HepG2 (cell line): ENCODE data around the gene SLC35F1. TPM values are rescaled to one million over a fixed set of nuclear protein-coding genes. Genes with fewer than 3 reads are reported as not detected.

Source experiments
- ATAC-seq: fragments of 200-7000 bp; cut with Tn5 transposase; 3 replicates; pipeline ENCODE4 v1.9.1; 2020; ENCODE audit warnings: mild to moderate bottlenecking, moderate library complexity
- BruUV-seq: library from RNA; stranded (reverse); fragments of 400-500 nt; replicated peaks from 2 replicates; lab custom pipeline; 2021; lab: Mats Ljungman, UMichigan
- CTCF ChIA-PET: fragments of 300-600 bp; formaldehyde crosslinking; extraction: SDS; loops from one replicate; lab custom pipeline; 2021; ENCODE audit warnings: low total read pairs, inconsistent platforms, low intra/inter-chr PET ratio; lab: Yijun Ruan, JAX
- POLR2A ChIA-PET: fragments of 350-600 bp; sonication (Branson Sonifier 250); formaldehyde crosslinking; loops from one replicate; lab custom pipeline; 2020; ENCODE audit warnings: antibody characterized with exemption, inconsistent platforms; lab: Yijun Ruan, JAX
- DNase-seq: peaks from one replicate; pipeline ENCODE4 v3.0.0-alpha.2; 2015; ENCODE audit warnings: low spot score
- FAIRE-seq: peaks from 3 replicates; lab custom pipeline; 2011; peaks lifted over from hg19 to GRCh38; lab: Jason Lieb, UNC
- H2AFZ ChIP-seq: one replicate; pipeline ENCODE4 v1.6.1; 2011; ENCODE audit warnings: low read length, inconsistent platforms
- H3K27ac ChIP-seq: fragments of 300-600 bp; 3 replicates; pipeline ENCODE4 v1.8.0; 2011; ENCODE audit warnings: mixed run types, mild to moderate bottlenecking, mixed read lengths, low read length, inconsistent platforms; ENCODE audit not compliant: insufficient read depth; ENCODE audit errors: extremely low read length
- H3K27me3 ChIP-seq, 2 experiments: fragments of 200-600 bp in 1 of 2; 2 replicates in 1 of 2; 3 replicates in 1 of 2; pipeline versions ENCODE4 v1.6.0 to v1.8.0; 2011; ENCODE audit warnings: low read length in 2 of 2, mild to moderate bottlenecking in 2 of 2, moderate library complexity in 2 of 2, inconsistent platforms in 1 of 2; ENCODE audit not compliant: insufficient read depth in 2 of 2, control insufficient read depth in 1 of 2
- H3K36me3 ChIP-seq, 2 experiments: fragments of 200-600 bp in 1 of 2; replicated peaks in 1 of 2; 2 replicates in 1 of 2; 3 replicates in 1 of 2; pipeline versions ENCODE4 v1.5.1 to v1.8.0; 2011; ENCODE audit warnings: low read length in 2 of 2, inconsistent platforms in 1 of 2; ENCODE audit not compliant: insufficient read depth in 2 of 2, control insufficient read depth in 1 of 2
- H3K4me1 ChIP-seq: 2 replicates; pipeline ENCODE4 v1.5.1; 2012; ENCODE audit warnings: low read length, inconsistent platforms; ENCODE audit not compliant: insufficient read depth
- H3K4me2 ChIP-seq: 2 replicates; pipeline ENCODE4 v1.6.0; 2011; ENCODE audit warnings: low read depth, low read length, inconsistent platforms
- H3K4me3 ChIP-seq, 3 experiments: fragments of 200-600 bp in 1 of 3; sonication (generic), shearing (Covaris generic) in 1 of 3; replicated peaks in 1 of 3; 2 replicates each; pipeline ENCODE4 v1.5.1; 2011 to 2016; ENCODE audit warnings: low read length in 3 of 3, inconsistent platforms in 2 of 3, low read depth in 2 of 3, mild to moderate bottlenecking in 2 of 3, control low read depth in 1 of 3, mixed read lengths in 1 of 3; ENCODE audit not compliant: insufficient read depth in 1 of 3
- H3K79me2 ChIP-seq: one replicate; pipeline ENCODE4 v1.6.1; 2011; ENCODE audit warnings: low read length, inconsistent platforms; ENCODE audit not compliant: insufficient read depth
- H3K9ac ChIP-seq: 2 replicates; pipeline ENCODE4 v1.6.0; 2011; ENCODE audit warnings: mild to moderate bottlenecking, low read depth, low read length, inconsistent platforms; ENCODE audit not compliant: insufficient read depth
- H3K9me3 ChIP-seq: 2 replicates; pipeline ENCODE4 v1.5.1; 2012; ENCODE audit warnings: mild to moderate bottlenecking, low read length
- H4K20me1 ChIP-seq: 2 replicates; pipeline ENCODE4 v1.6.0; 2011; ENCODE audit warnings: inconsistent platforms, mild to moderate bottlenecking, low read length, moderate library complexity; ENCODE audit not compliant: insufficient read depth
- CENPT ChIP-seq: sonication (generic); formaldehyde crosslinking; IDR thresholded peaks from 2 replicates; pipeline ENCODE4 v1.8.0; 2022; ENCODE audit warnings: low read depth, mild to moderate bottlenecking, moderate library complexity, missing genetic modification reagents
- CHCHD3 ChIP-seq: sonication (generic); formaldehyde crosslinking; IDR thresholded peaks from 2 replicates; pipeline ENCODE4 v1.8.0; 2022; ENCODE audit warnings: mild to moderate bottlenecking, missing genetic modification reagents, moderate library complexity
- HMG20B ChIP-seq: conservative IDR thresholded peaks from 2 replicates; pipeline ENCODE4 v1.6.1; 2016; ENCODE audit warnings: missing genetic modification reagents, missing compliant biosample characterization
- JARID2 ChIP-seq: sonication (generic); formaldehyde crosslinking; IDR thresholded peaks from 2 replicates; pipeline ENCODE4 v1.8.1; 2023; ENCODE audit warnings: missing genetic modification reagents, inconsistent platforms; ENCODE audit not compliant: insufficient replicate concordance
- PPARG ChIP-seq: conservative IDR thresholded peaks from 2 replicates; pipeline ENCODE4 v1.6.1; 2016; ENCODE audit warnings: missing biosample characterization, missing genetic modification reagents
- ZNF777 ChIP-seq: sonication (generic); formaldehyde crosslinking; IDR thresholded peaks from 2 replicates; pipeline ENCODE4 v1.4.0; 2020; ENCODE audit warnings: missing genetic modification reagents
- ZNF781 ChIP-seq: sonication (generic); formaldehyde crosslinking; IDR thresholded peaks from 2 replicates; pipeline ENCODE4 v1.5.1; 2020; ENCODE audit warnings: borderline replicate concordance, mild to moderate bottlenecking, missing genetic modification reagents; ENCODE audit errors: not compliant biosample characterization
- WGBS: methylation state at CpG from one replicate; pipeline ENCODE4 v1.1.6; 2017; ENCODE audit warnings: low lambda C conversion rate; 5-methylcytosine and 5-hydroxymethylcytosine counted together
- in situ Hi-C: cut with HindIII; loops from 2 replicates; pipeline ENCODE4 v1.10.0; 2017; ENCODE audit warnings: low pct_unique_long_range_greater_than_20kb; ENCODE audit not compliant: extremely low pct_ligation_motif_present
- intact Hi-C: fragments of 100-400 bp; cut with micrococcal nuclease; formaldehyde crosslinking; loops from one replicate; pipeline ENCODE4 v1.10.0; 2022; ENCODE audit not compliant: unreplicated experiment
- polyA plus RNA-seq, 8 experiments: library from polyadenylated mRNA; depleted of rRNA in 3 of 8; stranded (reverse) in 7 of 8; unstranded in 1 of 8; fragments of >200 nt; fragmentation: Illumina TruSeq in 4 of 8; extraction: Trizol in 4 of 8; gene quantifications; 2 replicates each; pipeline versions ENCODE4 v1.2.1 to v1.2.3, GENCODE V29; 2011 to 2016; ENCODE audit warnings: low read depth in 4 of 8, missing spikeins in 1 of 8, mixed read lengths in 1 of 8; ENCODE audit not compliant: insufficient read depth in 1 of 8
- total RNA-seq, 5 experiments: library from RNA; depleted of rRNA; stranded (reverse); fragments of >200 nt; fragmentation: Illumina TruSeq; extraction: Trizol; gene quantifications; 2 replicates each; pipeline ENCODE4 v1.2.3, GENCODE V29; 2016; ENCODE audit warnings: low read depth in 1 of 5
- TF ChIP-seq, protein P1 (sequence below): sonication (generic); formaldehyde crosslinking; conservative IDR thresholded peaks from 2 replicates; pipeline ENCODE4 v1.4.0; 2020; ENCODE audit warnings: missing genetic modification reagents
- TF ChIP-seq, protein P2 (sequence below): sonication (generic); formaldehyde crosslinking; IDR thresholded peaks from 2 replicates; pipeline ENCODE4 v1.4.0; 2020; ENCODE audit warnings: missing genetic modification reagents
- TF ChIP-seq, protein P3 (sequence below): sonication (generic); formaldehyde crosslinking; IDR thresholded peaks from 2 replicates; pipeline ENCODE4 v1.8.1; 2023; ENCODE audit warnings: mild to moderate bottlenecking, inconsistent platforms, moderate library complexity, missing genetic modification reagents, borderline replicate concordance
- TF ChIP-seq, protein P4 (sequence below): sonication (generic); formaldehyde crosslinking; IDR thresholded peaks from 2 replicates; pipeline ENCODE4 v1.4.0; 2020; ENCODE audit warnings: missing genetic modification reagents
- TF ChIP-seq, protein P5 (sequence below), 2 experiments: sonication (generic) in 1 of 2; formaldehyde crosslinking in 1 of 2; IDR thresholded peaks; 2 replicates each; pipeline versions ENCODE4 v1.6.1 to v1.9.0; 2014 to 2022; ENCODE audit warnings: antibody characterized with exemption in 1 of 2, borderline replicate concordance in 1 of 2, inconsistent platforms in 1 of 2, low read depth in 1 of 2, missing genetic modification reagents in 1 of 2

Gene SLC35F1
- total and polyA plus RNA-seq, 2 of the 13 experiments (the other 11 are each of a cell fraction or from before 2014, with no cell fraction given), result 0.01 TPM; not detected in 1

DNA sequence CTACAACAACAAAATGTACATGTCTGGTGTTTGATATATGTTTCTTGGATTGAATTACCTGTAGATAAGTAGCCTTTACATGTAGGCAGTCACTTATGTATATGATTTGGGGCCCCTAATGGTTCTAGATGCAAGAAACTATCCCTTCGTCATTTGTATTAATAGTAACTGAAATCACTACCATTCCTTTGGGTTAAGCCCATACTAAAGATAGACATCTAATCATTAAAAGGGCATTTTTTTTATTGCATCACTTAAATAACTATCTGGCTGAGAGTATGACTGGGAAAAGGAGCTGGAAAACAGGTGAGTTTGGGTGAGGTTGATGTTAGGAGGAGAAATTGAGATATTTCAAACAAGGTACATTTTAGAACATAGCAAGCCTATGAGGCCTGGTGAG is 427.6 kb downstream of the SLC35F1 start:
- no peaks in the 10 kb centered on the region for H3K4me1 ChIP-seq
- no peak overlapping the region for H3K27ac ChIP-seq
- in situ Hi-C loops (no loop called here), intact Hi-C loops (no loop called here)
- WGBS, result 21% methylated on average over 1 of the region's 1 CpG
- no peak overlapping the region for H2AFZ ChIP-seq
- POLR2A ChIA-PET, result no interaction called here
- no peak overlapping the region for H3K4me2 ChIP-seq
- H3K9me3 ChIP-seq, result no peaks in the 10 kb centered on the region
- H4K20me1 ChIP-seq, result no peaks in the 10 kb centered on the region
- H3K36me3 ChIP-seq, result no peaks in the 10 kb centered on the region
- H3K79me2 ChIP-seq, result no peaks in the 10 kb centered on the region
- H3K9ac ChIP-seq, result no peak overlapping the region
- ATAC-seq (no peak), FAIRE-seq (no peak), DNase-seq (no peak)
- BruUV-seq, result no TSS peak
- no peak overlapping the region for H3K4me3 ChIP-seq
- CTCF ChIA-PET, result no interaction called here
- H3K27me3 ChIP-seq, result 0 out of 5 replicates have a peak, but pooled peaks cover 0 to 2% of the 10 kb centered on the region in 2 experiments
- TF ChIP-seq, protein P1, sequence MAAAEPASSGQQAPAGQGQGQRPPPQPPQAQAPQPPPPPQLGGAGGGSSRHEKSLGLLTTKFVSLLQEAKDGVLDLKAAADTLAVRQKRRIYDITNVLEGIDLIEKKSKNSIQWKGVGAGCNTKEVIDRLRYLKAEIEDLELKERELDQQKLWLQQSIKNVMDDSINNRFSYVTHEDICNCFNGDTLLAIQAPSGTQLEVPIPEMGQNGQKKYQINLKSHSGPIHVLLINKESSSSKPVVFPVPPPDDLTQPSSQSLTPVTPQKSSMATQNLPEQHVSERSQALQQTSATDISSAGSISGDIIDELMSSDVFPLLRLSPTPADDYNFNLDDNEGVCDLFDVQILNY (CRISPR knock-in tag), result no peak
- TF ChIP-seq, protein P2, sequence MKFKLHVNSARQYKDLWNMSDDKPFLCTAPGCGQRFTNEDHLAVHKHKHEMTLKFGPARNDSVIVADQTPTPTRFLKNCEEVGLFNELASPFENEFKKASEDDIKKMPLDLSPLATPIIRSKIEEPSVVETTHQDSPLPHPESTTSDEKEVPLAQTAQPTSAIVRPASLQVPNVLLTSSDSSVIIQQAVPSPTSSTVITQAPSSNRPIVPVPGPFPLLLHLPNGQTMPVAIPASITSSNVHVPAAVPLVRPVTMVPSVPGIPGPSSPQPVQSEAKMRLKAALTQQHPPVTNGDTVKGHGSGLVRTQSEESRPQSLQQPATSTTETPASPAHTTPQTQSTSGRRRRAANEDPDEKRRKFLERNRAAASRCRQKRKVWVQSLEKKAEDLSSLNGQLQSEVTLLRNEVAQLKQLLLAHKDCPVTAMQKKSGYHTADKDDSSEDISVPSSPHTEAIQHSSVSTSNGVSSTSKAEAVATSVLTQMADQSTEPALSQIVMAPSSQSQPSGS (CRISPR knock-in tag), result no peak
- TF ChIP-seq JARID2 (CRISPR knock-in tag), result no peak
- TF ChIP-seq ZNF781, result no peak
- TF ChIP-seq CENPT (CRISPR knock-in tag), result no peak
- no peak for TF ChIP-seq HMG20B (CRISPR knock-in tag)
- TF ChIP-seq, protein P3, sequence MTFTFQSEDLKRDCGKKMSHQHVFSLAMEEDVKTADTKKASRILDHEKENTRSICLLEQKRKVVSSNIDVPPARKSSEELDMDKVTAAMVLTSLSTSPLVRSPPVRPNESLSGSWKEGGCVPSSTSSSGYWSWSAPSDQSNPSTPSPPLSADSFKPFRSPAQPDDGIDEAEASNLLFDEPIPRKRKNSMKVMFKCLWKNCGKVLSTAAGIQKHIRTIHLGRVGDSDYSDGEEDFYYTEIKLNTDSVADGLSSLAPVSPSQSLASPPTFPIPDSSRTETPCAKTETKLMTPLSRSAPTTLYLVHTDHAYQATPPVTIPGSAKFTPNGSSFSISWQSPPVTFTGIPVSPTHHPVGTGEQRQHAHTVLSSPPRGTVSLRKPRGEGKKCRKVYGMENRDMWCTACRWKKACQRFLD (CRISPR knock-in tag), result no peak
- no peak for TF ChIP-seq CHCHD3 (CRISPR knock-in tag)
- no peak for TF ChIP-seq ZNF777 (CRISPR knock-in tag)
- no peak for TF ChIP-seq PPARG
- TF ChIP-seq, protein P4, sequence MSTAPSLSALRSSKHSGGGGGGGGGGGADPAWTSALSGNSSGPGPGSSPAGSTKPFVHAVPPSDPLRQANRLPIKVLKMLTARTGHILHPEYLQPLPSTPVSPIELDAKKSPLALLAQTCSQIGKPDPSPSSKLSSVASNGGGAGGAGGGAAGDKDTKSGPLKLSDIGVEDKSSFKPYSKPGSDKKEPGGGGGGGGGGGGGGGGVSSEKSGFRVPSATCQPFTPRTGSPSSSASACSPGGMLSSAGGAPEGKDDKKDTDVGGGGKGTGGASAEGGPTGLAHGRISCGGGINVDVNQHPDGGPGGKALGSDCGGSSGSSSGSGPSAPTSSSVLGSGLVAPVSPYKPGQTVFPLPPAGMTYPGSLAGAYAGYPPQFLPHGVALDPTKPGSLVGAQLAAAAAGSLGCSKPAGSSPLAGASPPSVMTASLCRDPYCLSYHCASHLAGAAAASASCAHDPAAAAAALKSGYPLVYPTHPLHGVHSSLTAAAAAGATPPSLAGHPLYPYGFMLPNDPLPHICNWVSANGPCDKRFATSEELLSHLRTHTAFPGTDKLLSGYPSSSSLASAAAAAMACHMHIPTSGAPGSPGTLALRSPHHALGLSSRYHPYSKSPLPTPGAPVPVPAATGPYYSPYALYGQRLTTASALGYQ, result no peak
- TF ChIP-seq, protein P5, sequence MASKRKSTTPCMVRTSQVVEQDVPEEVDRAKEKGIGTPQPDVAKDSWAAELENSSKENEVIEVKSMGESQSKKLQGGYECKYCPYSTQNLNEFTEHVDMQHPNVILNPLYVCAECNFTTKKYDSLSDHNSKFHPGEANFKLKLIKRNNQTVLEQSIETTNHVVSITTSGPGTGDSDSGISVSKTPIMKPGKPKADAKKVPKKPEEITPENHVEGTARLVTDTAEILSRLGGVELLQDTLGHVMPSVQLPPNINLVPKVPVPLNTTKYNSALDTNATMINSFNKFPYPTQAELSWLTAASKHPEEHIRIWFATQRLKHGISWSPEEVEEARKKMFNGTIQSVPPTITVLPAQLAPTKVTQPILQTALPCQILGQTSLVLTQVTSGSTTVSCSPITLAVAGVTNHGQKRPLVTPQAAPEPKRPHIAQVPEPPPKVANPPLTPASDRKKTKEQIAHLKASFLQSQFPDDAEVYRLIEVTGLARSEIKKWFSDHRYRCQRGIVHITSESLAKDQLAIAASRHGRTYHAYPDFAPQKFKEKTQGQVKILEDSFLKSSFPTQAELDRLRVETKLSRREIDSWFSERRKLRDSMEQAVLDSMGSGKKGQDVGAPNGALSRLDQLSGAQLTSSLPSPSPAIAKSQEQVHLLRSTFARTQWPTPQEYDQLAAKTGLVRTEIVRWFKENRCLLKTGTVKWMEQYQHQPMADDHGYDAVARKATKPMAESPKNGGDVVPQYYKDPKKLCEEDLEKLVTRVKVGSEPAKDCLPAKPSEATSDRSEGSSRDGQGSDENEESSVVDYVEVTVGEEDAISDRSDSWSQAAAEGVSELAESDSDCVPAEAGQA (IDR thresholded peaks at IDR 0.05; ENCODE audit: low read depth), result no peak
- TF ChIP-seq, protein P5 (CRISPR knock-in tag; IDR thresholded peaks at IDR 0.05; ENCODE audit: borderline replicate concordance), result no peak
